GM12875 (cell line): ENCODE measurements around the gene SPECC1.

Experiments
- H3K4me3 ChIP-seq: one replicate; pipeline ENCODE4 v1.5.1; 2011; ENCODE audit warnings: low read depth, low read length, control low read depth
- TF ChIP-seq, protein P1 (sequence below): IDR thresholded peaks from 2 replicates; pipeline ENCODE4 v1.5.1; 2011; ENCODE audit warnings: low read depth, mild to moderate bottlenecking, control low read depth, inconsistent platforms, low read length, moderate library complexity, borderline replicate concordance; ENCODE audit not compliant: insufficient read depth

SPECC1 gene

DNA sequence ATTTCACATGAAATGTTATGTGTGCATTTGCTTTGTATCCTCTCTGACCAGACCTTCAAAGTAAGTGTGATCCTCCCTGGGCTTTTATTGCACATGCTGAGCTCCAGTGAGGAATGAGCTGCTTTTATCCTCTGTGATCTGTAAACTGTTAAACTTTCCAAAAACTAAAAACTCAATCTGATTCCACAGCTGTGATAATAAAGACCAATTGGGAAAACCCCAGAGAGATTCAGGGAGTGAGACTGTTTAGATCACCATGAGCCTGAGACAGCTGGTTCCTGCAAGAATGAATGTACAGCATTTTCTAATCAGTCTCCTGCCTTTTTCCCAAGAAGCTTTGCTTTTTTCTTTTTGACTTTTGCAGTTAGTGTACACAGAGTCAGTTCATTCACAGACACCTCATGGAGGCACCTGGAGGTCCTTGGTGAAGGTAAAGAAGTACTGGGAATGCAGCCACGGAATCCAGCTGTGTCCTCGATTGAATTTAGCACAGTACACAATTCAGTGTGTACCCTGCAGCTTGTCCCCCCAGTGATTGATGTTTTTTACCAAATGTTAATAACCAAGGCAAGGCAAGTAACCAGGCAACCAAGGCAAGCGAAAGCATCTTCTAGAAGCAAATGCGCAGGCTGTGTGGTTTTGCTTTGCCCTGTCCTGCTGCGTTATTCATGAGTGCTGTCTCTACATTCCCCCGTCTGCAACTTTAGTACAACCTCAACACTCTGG, 275.6 kb downstream of the SPECC1 start:
- TF ChIP-seq, protein P1, sequence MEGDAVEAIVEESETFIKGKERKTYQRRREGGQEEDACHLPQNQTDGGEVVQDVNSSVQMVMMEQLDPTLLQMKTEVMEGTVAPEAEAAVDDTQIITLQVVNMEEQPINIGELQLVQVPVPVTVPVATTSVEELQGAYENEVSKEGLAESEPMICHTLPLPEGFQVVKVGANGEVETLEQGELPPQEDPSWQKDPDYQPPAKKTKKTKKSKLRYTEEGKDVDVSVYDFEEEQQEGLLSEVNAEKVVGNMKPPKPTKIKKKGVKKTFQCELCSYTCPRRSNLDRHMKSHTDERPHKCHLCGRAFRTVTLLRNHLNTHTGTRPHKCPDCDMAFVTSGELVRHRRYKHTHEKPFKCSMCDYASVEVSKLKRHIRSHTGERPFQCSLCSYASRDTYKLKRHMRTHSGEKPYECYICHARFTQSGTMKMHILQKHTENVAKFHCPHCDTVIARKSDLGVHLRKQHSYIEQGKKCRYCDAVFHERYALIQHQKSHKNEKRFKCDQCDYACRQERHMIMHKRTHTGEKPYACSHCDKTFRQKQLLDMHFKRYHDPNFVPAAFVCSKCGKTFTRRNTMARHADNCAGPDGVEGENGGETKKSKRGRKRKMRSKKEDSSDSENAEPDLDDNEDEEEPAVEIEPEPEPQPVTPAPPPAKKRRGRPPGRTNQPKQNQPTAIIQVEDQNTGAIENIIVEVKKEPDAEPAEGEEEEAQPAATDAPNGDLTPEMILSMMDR: no peak
- H3K4me3 ChIP-seq: no peak overlapping the region

DNA sequence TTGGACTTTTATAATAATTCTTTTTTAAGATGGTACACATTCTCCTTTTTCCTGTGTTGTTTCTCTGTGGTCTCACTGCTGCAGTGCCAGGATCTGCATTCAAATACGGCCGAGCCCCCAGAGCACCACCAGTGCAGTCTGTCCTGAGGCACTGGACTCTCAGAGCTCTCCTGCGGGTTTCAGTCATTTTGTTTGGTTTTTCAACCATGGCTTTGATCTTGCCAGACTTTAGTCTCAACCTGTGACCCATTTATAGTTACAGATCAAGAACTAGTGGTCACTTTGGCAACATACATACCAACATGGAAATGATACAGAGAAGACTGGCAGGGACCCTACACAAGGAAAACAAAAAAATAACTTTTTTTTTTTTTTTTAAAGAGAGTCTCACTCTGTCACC, 280.8 kb downstream of the SPECC1 start:
- H3K4me3 ChIP-seq: no peak overlapping the region
- TF ChIP-seq, protein P1: no peak

DNA sequence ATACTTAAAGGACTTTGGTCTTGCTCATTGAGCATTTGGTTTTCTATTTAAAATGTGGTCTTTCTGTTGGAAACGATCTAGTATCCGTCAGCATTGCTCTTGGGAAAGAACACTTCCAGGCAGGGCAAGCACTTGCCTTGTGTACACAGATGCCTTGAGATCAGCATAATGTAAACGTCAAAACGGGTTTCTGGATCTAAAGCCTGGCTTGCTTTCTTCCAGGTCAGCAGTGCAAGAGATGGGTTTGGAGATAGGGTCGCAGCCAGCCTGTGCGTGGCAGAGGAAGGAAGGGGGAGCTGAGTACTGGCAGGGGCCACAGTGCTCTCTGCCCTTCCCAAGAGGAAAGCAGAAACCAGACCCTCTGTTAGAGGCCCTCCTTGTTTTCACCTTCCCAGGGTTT, 282.7 kb downstream of the SPECC1 start:
- TF ChIP-seq, protein P1: no peak
- no peak overlapping the region for H3K4me3 ChIP-seq

DNA sequence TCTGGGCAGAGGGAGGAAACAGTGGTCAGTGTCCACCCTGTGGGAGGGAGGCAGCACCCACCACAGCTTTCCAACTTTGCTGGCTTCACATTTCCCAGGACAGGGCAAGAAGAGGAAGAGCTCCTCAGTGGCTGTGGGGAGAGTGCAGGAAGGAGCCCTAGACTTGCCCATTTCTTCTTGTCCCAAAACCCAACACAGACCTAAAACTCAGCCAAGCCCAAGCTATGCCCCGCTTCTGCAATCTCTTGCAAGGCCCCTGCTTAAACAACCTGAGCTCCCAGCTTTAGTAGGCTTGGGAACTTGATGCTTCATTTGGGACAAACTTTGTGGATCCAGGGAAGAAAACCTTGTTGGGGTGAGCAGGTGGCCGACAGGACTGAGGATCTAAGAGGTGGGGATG, 284.3 kb downstream of the SPECC1 start:
- TF ChIP-seq, protein P1: no peak
- H3K4me3 ChIP-seq: no peak overlapping the region

DNA sequence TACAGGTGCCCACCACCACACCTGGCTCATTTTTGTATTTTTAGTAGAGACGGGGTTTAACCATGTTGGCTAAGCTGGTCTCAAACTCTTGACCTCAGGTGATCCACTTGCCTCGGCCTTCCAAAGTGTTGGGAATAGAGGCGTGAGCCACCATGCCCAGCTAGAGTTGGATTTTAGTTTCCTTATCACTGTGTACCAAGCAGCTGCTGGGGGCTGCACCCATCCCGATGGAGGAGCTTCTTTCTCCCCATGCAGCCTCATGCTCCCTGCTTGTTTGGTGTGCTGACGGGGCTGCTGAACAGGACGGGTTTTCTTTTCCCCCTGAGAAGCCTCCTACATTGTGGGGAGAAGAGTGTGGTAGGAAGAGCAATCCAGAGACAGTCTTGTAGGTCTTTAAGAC, 285.0 kb downstream of the SPECC1 start:
- TF ChIP-seq, protein P1: no peak
- no peak overlapping the region for H3K4me3 ChIP-seq

DNA sequence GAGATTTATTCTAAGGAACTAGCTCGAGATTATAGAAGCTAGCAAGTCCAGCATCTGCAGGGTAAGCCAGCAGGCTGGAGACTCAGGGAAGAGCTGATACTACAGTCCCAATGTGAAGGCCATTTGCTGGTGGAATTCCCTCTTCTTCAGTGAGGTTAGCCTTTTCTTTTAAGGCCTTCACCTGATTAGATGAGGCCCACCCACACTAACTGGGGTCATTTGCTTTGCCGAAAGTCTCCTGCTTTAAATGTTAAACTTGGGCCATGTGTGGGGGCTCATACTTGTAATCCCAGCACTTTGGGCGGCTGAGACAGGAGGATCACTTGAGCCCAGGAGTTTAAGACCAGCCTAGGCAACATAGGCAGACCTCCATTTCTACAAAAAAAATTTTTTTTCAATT, 289.9 kb downstream of the SPECC1 start:
- TF ChIP-seq, protein P1: no peak

DNA sequence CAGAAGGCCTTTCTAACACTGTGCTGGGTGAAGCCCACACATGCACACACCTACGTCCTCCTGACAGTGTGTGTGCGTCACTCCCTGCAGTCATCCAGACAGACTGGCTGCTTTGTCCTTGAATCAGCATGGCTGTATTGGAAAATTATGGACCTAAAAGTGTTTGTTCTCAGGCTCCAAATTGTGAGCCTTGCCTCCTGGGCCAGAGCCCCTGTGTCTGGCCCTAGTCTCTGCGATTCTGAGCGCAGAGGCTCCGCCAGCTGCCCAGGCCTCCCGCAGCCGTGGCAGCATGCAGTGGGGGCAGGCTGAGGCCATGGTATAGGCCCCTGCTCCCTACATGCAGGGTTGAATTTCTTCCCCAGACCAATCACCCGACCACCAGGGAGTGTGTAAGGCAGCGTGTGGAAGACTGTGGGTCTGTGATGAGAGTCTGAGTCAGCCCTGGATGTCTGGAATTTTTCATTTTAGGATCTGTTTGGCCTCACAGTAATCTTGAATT, 291.3 kb downstream of the SPECC1 start:
- no peak overlapping the region for H3K4me3 ChIP-seq
- TF ChIP-seq, protein P1: no peak

More for the DNA sequence above, 289.9 kb downstream of the SPECC1 start:
- no peak overlapping the region for H3K4me3 ChIP-seq
